Activated naive CD4-positive, alpha-beta T cell treated with anti-CD3 and anti-CD28 coated beads, Interleukin-2, amount 50 U/mL, for 16 hours (primary cell): Measurements from ENCODE around the gene AGBL1.
A peak's percentile ranks its signal among the peaks of the same experiment; 100 is the strongest.
"Not testable (repeated sequence)": the region's sequence is repeated elsewhere in the genome, so short reads cannot be mapped to it uniquely, and the experiment has no call there.

Experiments
- DNase-seq: peaks from one replicate; pipeline ENCODE4 v3.0.0-alpha.2; 2020

AGBL1 gene

DNA sequence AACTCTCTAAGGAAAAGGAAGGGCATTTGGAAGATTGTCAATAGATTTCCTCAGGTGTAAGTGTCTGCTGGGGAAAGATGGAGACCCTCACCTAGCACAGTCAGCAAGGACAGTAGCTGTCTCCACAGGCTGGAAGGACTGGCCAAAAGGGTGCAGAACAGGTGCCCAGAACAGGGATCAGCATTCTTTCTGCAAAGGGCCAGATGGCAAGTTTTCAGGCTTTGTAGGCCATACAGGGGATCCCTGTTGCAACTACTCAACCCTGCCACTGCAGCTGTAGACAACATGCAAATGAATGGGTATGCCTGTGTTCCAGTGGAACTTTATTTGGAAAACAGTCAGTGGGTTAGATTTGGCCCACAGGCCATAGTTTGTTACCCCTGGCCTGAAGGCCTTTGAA lies 8.1 kb downstream of the AGBL1 start:
- no peak for DNase-seq

DNA sequence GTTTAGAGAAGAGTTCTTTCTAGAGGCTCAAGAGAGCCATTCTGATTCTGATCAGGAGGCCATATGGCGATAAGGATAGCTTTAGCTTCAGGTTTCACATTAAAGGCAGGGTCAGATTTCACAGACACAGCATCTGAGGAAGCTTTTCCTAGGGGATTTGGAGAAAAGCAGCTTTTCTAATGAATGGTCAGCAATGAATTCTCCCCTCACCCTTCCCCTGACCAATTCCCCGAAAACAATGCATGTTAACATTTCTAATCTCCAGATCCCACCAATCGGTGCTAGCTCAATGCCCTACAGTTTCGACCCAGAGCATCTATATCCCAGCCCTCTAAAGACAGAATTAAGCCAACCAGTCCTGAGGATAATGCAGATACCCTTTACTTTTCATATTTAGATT lies 9.8 kb downstream of the AGBL1 start:
- DNase-seq: no peak

GRCh38 chr15:86101818-86102217 lies 22.1 kb downstream of the AGBL1 start:
- no peak for DNase-seq

GRCh38 chr15:86103825-86104224 lies 24.2 kb downstream of the AGBL1 start:
- DNase-seq: no peak

GRCh38 chr15:86106306-86106705 lies 26.6 kb downstream of the AGBL1 start:
- DNase-seq: no peak

- no peak for DNase-seq
Measured at GRCh38 chr15:86115145-86115801, 35.6 kb downstream of the AGBL1 start.

GRCh38 chr15:86121568-86122225 lies 42.0 kb downstream of the AGBL1 start:
- no peak for DNase-seq

GRCh38 chr15:86122691-86123391 lies 43.2 kb downstream of the AGBL1 start:
- DNase-seq: not testable (repeated sequence)

GRCh38 chr15:86125775-86126174 lies 46.1 kb downstream of the AGBL1 start:
- no peak for DNase-seq

GRCh38 chr15:86127547-86127946 lies 47.9 kb downstream of the AGBL1 start:
- no peak for DNase-seq

DNA sequence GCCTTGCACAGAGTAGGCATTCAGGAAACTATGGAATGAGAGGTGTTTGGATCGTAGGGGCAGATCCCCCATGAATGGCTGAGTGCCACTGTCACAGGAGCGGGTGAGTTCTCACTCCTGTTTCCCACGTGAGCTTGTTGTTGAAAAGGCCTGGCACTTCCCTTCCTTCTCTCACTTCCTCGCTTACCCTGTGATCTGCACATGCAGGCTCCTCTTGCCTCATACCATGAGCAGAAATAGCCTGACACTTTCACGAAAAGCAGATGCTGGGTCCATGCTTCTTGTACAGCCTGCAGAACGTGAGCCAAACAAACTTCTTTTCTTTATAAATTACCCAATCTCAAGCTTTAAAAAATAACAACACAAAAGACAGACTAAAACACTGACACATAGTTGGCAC lies 55.4 kb downstream of the AGBL1 start:
- DNase-seq: no peak

DNA sequence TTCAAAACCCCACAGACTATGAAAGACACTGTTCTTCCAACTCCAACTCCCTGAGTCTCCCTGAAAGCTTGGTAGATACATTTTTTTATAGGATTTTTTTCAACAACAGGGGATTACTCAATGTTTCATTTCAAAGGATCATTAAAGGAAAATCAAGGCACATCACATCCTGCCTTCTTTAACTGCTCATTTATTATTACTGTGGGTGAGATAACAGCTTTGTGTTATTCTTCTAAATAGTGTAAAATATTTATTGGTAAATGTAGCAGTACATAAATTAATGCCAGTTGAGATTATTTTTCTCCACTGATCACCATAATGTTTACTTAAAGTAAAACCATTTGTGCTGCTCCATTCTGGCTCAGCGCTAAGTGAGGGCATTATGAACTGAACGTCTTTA lies 57.2 kb downstream of the AGBL1 start:
- no peak for DNase-seq

- DNase-seq: no peak
Measured at GRCh38 chr15:86138798-86139197, 59.1 kb downstream of the AGBL1 start.

DNA sequence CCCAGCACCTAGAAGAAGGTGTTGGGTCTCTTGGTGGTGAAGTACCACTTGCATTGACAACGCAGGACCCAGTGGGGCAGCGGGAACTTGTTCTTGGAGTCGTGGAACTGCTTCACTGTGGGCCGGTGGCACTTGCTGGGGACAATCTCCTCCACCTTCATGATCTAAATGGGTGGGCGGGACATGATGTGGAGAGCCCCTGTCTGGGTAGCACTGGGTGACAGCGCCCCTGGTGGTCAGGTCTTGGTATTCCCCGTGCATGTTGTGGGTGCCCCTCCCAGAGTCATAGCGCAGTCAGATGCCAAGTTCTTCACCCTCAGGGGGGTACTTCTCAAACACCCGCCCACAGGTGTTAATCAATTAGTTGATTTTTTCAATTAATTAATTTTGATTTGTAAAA lies 60.2 kb downstream of the AGBL1 start:
- DNase-seq: peak; percentile 10

- no peak for DNase-seq
Measured at GRCh38 chr15:86154705-86155104, 75.0 kb downstream of the AGBL1 start.

- no peak for DNase-seq
Measured at GRCh38 chr15:86155551-86155950, 75.9 kb downstream of the AGBL1 start.

GRCh38 chr15:86157606-86158293 lies 78.1 kb downstream of the AGBL1 start:
- no peak for DNase-seq

DNA sequence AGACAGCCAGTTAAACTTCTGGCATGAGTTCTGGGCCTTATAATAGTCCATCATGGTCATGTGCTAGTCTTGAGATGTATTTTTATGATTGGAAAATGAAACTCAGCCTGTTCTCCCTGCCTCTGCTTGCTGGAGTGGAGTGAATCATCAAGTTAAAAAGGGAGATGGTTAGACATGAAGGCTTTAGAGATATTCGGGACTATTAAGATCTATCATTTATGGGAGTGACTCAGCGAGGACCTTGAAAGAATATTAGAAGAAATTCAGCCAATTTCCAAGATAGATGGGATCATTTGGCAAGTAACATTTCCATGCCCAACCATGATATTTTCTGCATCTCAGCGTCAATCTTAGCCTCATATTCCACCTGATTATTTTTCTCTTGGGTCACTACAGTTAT lies 79.8 kb downstream of the AGBL1 start:
- DNase-seq: no peak

- no peak for DNase-seq
Measured at GRCh38 chr15:86161250-86161649, 81.6 kb downstream of the AGBL1 start.

- no peak for DNase-seq
Measured at GRCh38 chr15:86162172-86162591, 82.5 kb downstream of the AGBL1 start.

- DNase-seq: no peak
Measured at GRCh38 chr15:86162641-86163040, 83.0 kb downstream of the AGBL1 start.

GRCh38 chr15:86163816-86164215 lies 84.1 kb downstream of the AGBL1 start:
- no peak for DNase-seq

DNA sequence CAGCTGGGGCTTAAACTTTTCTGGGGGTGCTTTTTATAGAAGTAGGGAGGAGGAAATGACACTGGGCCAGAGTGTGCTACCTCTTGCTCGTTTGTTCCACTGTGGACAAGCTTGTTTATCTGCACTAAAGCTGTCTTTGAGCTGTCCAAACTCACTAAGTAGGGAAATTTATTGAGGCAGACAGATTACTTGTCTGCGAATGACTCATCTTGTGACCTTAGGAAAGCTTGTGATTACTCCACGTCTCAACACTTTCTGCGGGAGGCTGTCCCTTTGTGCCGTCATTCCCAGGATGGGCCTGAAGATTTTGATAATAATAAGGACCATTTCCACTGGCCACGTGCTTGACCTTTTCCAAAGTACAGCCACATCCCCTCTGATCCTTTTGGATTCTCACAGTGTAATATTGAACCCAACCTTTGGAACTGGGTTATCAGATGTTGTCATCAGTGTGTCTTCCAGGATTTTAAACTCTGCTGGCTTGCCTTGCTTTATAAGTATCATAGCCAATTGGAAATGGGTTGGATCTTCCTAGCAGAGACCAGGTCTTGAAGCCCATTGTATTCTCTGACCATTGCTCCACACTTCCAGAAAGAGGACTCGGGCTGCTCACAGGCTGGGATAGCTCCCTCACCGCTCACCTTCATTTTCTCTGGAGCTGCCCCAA lies 84.7 kb downstream of the AGBL1 start:
- no peak for DNase-seq
